GM21723 (cell line): ENCODE results near the gene PAX2.

Experiments used
- ATAC-seq: cut with Tn5 transposase; IDR thresholded peaks from one replicate; pipeline ENCODE4 v1.9.1; 2021; ENCODE audit warnings: mild to moderate bottlenecking, moderate library complexity; ENCODE audit not compliant: unreplicated experiment

Gene PAX2

GRCh38 chr10:100782461-100783244, 37.3 kb downstream of the PAX2 start:
- ATAC-seq = no peak

- ATAC-seq = no peak
These were observed 38.7 kb downstream of the PAX2 start for GRCh38 chr10:100784126-100784525.

- ATAC-seq = no peak
These were observed 41.2 kb downstream of the PAX2 start for GRCh38 chr10:100786591-100786990.

DNA sequence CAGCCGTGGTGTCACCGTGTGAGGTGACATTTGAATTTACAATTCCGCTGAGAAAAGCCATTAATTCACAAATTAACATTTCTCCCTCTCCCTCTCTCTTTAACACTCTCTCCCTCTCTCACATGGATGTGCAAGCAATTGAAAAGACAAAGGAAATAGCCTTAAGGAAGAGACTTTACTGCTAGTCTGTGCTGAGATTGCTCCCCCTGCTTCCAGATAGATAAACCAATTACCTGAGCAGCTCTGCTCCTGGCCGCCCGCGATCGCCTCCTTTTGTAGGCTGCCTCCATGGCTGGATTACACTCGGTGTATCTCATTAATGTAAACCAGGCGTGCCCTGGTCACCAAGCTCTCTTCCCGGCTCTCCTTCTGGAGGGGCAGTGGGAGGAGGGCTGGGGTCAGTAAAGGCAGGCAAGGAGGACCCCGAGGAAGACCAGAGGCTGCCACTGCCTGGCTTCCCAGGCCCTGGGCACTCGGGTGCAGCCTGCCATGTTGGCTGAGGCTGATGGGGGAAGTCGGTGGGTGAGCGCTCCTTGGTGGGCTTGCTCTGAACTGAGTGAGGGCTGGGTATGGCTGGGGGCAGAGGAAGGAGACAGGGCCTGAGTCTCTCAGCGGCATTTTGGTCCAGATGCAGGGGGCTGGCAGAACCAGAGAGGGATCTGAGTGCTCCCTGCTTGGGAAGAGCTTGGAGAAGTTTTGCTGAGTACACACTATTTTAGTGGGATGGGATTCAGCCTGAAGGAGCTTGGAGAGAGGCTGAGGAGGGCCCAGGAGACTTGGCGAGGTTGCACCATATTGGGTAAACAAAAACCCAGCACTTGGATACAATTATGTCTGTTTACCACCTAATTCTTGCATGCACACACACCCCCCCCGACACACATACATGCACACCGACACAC, 42.9 kb downstream of the PAX2 start:
- no peak for ATAC-seq

GRCh38 chr10:100790761-100791208, 45.4 kb downstream of the PAX2 start:
- ATAC-seq = no peak

- ATAC-seq = no peak
These were observed 46.1 kb downstream of the PAX2 start for GRCh38 chr10:100791369-100792058.

DNA sequence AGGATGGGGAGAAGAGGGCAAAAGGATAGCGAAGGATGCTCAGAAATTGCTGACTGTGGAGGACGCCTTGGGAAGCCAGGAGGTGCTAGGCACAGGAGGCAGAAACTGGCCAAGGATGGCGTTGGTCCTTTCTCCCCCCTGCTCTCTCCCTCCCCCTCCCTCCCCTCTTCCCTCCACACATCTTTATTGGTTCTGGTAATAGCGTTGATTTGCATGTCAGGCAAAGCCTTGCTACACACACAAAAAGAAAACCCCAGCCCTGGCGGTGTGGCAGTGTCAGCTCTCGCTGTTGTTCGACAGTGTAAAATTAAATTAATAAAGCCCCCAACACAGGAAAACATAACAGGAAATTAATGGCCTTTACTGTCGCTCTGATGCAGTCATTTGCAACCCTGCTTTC, 47.2 kb downstream of the PAX2 start:
- ATAC-seq = no peak

DNA sequence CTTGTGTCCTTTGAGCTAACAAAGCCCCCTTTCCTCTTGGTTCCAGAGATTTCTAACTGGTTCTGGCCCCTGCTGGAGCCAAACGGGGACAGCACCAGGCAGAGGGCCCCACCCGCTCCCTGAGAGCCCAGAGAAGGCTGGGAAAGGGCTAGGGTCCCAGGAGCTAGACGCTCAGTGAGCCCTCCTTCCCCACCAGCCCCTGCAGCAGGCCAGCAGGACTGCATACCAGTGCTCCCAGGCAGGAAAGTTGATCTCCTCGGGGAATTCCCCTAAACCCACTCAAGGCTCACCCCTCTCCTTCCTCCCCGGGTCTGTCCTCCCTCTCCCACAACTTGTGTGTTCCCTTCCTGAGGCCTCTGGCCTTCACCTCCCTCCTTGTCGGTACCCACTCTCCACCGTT, 47.7 kb downstream of the PAX2 start:
- ATAC-seq = no peak

- ATAC-seq = no peak
These were observed 54.5 kb downstream of the PAX2 start for GRCh38 chr10:100799881-100800280.

- no peak for ATAC-seq
These were observed 55.5 kb downstream of the PAX2 start for GRCh38 chr10:100800931-100801330.

GRCh38 chr10:100802196-100802595, 56.8 kb downstream of the PAX2 start:
- no peak for ATAC-seq

DNA sequence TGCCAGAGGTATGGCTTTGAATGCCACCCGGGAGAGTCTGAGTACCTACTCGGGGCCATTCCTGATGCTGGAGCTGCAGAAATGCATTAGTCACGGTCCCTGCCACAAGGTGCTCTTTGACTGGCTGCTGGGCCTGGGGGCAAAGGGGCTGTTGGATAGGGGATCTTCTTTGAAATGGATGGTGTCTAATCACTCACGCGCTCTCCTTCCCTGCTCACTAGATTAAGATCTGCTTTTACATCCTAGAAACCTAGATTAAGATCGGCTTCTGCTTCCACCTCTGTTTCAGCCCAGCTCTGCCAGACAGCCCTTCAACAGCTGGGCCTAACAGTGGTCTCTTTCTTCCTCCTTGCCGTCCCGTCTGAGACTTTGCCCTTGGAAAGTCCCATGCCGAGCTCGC, 57.2 kb downstream of the PAX2 start:
- no peak for ATAC-seq

GRCh38 chr10:100803492-100803891, 58.1 kb downstream of the PAX2 start:
- ATAC-seq = no peak

DNA sequence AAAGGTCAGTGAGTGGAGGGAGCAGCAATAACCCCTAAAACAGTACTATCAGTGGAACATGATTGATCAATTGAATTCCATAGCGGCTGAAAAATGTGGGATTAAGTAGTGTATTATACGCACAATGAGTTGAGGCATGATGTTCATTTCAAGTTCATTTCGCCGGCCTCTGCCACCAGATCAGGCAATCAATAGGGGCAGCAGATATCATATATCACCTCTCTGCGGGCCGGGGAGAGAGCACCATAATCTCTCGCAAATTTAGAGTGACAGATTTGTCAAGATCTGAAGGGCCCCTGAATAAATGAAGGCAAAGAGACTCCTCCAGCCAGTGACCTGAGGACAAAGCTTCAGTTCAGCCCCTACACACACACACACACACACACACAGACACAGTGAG, 58.5 kb downstream of the PAX2 start:
- no peak for ATAC-seq

DNA sequence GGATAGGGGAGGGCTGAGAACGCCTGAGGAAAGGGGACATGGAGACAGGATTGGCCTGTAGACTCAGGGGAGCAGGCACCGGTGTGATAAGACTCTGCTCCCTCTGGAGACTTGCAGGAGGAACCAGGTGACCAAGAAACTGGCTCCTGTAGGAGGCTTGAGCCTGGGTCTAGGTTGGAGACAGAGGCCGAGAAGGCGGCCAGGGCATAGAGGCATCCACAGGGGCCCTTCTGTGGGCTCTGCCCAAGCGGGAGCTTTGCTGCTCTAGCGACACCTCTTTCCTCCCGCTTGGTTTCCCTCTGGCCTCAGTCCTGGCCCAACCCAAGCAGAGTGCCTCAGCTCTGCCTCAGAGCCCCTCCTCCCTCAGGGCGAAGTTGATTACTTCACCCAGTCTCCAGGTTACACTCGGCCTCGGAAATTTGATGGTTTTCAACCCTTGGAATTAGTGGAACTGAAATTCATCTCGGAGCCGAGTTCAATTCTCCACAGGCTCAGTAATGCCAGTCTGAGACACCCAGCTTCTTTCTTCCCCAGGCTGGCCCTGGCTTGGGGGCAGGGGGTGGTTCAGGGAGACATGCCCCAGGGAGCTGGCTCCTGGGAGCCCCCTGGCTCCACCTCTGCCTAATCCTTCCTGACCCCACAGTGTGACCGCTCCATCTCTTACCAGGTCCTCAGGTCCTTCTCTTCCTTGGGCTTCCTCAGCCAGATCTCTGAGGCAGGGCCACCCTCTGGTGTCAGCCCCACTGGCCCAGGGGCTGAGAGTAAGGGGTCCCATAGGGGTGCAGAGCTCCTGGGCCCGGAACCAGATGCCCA, 60.4 kb downstream of the PAX2 start:
- no peak for ATAC-seq

- ATAC-seq = no peak
These were observed 60.9 kb downstream of the PAX2 start for GRCh38 chr10:100806356-100806645.

DNA sequence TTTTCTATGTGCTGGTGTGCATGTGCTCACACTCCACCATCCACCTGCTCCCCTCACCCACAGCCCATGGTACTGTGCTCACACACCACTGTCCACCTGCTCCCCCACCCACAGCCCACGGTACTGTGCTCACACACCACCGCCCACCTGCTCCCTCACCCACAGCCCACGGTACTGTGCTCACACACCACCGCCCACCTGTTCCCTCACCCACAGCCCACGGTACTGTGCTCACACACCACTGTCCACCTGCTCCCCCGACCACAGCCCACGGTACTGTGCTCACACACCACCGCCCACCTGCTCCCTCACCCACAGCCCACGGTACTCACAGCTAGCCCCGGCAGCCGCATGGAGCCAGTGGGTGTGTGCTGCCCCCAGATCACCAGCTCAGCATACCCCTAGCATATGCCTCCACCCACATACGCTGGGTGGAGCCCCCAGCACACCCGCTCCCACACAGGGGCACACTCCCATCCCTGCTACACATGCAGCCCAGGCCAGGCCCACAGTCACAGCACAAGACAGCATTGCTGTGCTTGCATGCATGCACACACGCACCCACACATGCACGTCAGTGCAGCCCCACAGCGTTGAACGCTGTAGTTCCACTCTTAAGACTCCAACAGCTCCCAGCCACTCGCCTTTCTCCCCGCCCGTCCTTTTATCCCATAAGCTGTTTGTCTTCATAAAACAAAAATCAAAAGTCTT, 62.0 kb downstream of the PAX2 start:
- ATAC-seq = no peak

GRCh38 chr10:100808876-100809275, 63.5 kb downstream of the PAX2 start:
- no peak for ATAC-seq

DNA sequence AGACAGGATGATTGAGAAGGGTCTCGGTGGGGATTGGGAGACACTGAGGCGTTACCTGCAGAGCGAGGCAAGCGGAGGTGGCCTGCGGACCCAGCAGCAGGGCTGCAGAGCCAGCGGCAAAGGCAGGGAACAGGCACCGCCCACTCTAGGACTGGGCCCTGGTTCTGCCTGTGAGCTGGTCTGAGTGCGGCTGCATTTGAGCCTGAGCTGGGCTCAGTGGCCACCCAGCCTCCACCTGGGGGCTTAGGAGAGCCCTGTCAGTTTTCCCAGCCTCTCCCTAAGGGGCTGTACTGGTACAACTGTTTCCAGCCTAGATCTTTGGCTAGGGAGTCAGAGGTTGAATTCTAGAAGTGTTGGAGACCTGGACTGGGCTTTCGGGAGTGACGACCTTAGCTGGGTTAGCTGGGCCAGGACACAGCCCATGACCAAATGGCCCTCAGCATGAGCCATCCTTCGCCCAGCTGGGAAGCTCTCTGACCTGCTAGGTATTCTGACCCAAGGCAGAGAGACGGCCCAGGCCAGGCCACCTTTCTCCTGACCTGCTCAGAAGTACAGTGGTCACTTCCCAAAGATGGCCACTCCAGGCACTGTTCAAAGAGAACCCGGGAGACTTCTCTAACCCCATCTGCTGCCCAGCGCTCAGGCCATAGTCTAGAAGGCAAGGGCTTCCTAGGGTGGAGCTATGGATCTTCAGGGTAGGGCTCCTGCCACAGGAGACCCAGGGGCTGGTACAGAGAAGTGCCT, 64.9 kb downstream of the PAX2 start:
- ATAC-seq = no peak

GRCh38 chr10:100810835-100811116, 65.4 kb downstream of the PAX2 start:
- ATAC-seq = no peak
